NCI-H146 treated with DMSO at 0.1 percent for 48 hours (cell line): ENCODE measurements around the gene PRSS50.
A peak's percentile ranks its signal among the peaks of the same experiment; 100 is the strongest.
"Not testable (repeated sequence)": the region's sequence is repeated elsewhere in the genome, so short reads cannot be mapped to it uniquely, and the experiment has no call there.

ENCODE experiments used
- DNase-seq: peaks from one replicate; lab custom pipeline; 2025; ENCODE audit not compliant: unreplicated experiment; lab: John Stamatoyannopoulos, UW

PRSS50 gene

GRCh38 chr3:46709157-46709654, 8.5 kb downstream of the PRSS50 start:
- no peak for DNase-seq

- DNase-seq, result no peak
Observed at GRCh38 chr3:46708401-46709156, 9.1 kb downstream of the PRSS50 start.

GRCh38 chr3:46707601-46708011, 10.1 kb downstream of the PRSS50 start:
- DNase-seq, result no peak

GRCh38 chr3:46706771-46707582, 10.7 kb downstream of the PRSS50 start:
- no peak for DNase-seq

- DNase-seq, result peak; percentile 8
Observed at GRCh38 chr3:46705751-46706552, 11.7 kb downstream of the PRSS50 start.

GRCh38 chr3:46705022-46705530, 12.6 kb downstream of the PRSS50 start:
- DNase-seq, result peak; percentile 35

GRCh38 chr3:46704346-46704745, 13.3 kb downstream of the PRSS50 start:
- DNase-seq, result not testable (repeated sequence)

GRCh38 chr3:46703013-46703520, 14.6 kb downstream of the PRSS50 start:
- DNase-seq, result no peak

- DNase-seq, result no peak
Observed at GRCh38 chr3:46702246-46703012, 15.2 kb downstream of the PRSS50 start.

- DNase-seq, result no peak
Observed at GRCh38 chr3:46701181-46701939, 16.3 kb downstream of the PRSS50 start, which contains the start of gene TMIE. TSS of gene TMIE (plus strand) at chr3:46701392. CDS start at chr3:46701488, 96 bp downstream.

GRCh38 chr3:46700772-46701171, 16.9 kb downstream of the PRSS50 start:
- peak; percentile 27 for DNase-seq

GRCh38 chr3:46699676-46700523, 17.8 kb downstream of the PRSS50 start:
- DNase-seq, result no peak

GRCh38 chr3:46695962-46696894, 21.4 kb downstream of the PRSS50 start:
- DNase-seq, result no peak

GRCh38 chr3:46695177-46695961, 22.3 kb downstream of the PRSS50 start:
- no peak for DNase-seq

- no peak for DNase-seq
Observed at GRCh38 chr3:46694520-46694919, 23.1 kb downstream of the PRSS50 start.

GRCh38 chr3:46693892-46694226, 23.8 kb downstream of the PRSS50 start:
- DNase-seq, result no peak
